K562 (cell line): ENCODE results near the gene EEF2.
A peak's percentile ranks its signal among the peaks of the same experiment; 100 is the strongest.
"Not testable (repeated sequence)": the region's sequence is repeated elsewhere in the genome, so short reads cannot be mapped to it uniquely, and the experiment has no call there.

Experiments
- CREM ChIP-seq: IDR thresholded peaks from 2 replicates; pipeline ENCODE4 v1.6.1; 2014; ENCODE audit warnings: antibody characterized with exemption, low read depth
- CTCF ChIP-seq, 3 experiments: IDR thresholded peaks in 2 of 3; conservative IDR thresholded peaks in 1 of 3; 2 replicates each; pipeline ENCODE4 v1.5.1; 2011 to 2012; ENCODE audit warnings: low read length in 3 of 3, mild to moderate bottlenecking in 3 of 3, control low read depth in 2 of 3, improper control_type of control experiment in 1 of 3, inconsistent platforms in 1 of 3, low read depth in 1 of 3, mixed read lengths in 1 of 3, moderate library complexity in 1 of 3; ENCODE audit not compliant: insufficient read depth in 2 of 3
- HDAC1 ChIP-seq, 2 experiments: fragments of 450-650 bp; IDR thresholded peaks; 2 replicates each; pipeline ENCODE4 v1.6.1; 2016 to 2017; ENCODE audit warnings: inconsistent platforms in 1 of 2, mild to moderate bottlenecking in 1 of 2, moderate library complexity in 1 of 2
- KLF6 ChIP-seq: fragments of 250-450 bp; sonication (Bioruptor Pico); IDR thresholded peaks from 2 replicates; pipeline ENCODE4 v1.4.0; 2020; ENCODE audit warnings: mild to moderate bottlenecking, moderate library complexity, borderline replicate concordance
- MAX ChIP-seq: sonication (generic); formaldehyde crosslinking; IDR thresholded peaks from 2 replicates; pipeline ENCODE4 v1.9.0; 2022; ENCODE audit warnings: mild to moderate bottlenecking, missing genetic modification reagents
- NRF1 ChIP-seq, 2 experiments: fragments of 450-650 bp; IDR thresholded peaks in 1 of 2; conservative IDR thresholded peaks in 1 of 2; 2 replicates each; pipeline ENCODE4 v1.6.1; 2014; ENCODE audit warnings: mild to moderate bottlenecking in 2 of 2
- POLR2A ChIP-seq: fragments of 450-650 bp; conservative IDR thresholded peaks from 2 replicates; pipeline ENCODE4 v1.6.1; 2016
- RAD21 ChIP-seq, 2 experiments: fragments of 250-450 bp in 1 of 2; fragments of 450-650 bp in 1 of 2; sonication (Bioruptor Pico) in 1 of 2; formaldehyde crosslinking in 1 of 2; IDR thresholded peaks in 1 of 2; conservative IDR thresholded peaks in 1 of 2; 2 replicates each; pipeline versions ENCODE4 v1.4.0 to v1.8.0; 2020 to 2022; ENCODE audit warnings: mild to moderate bottlenecking in 2 of 2, moderate library complexity in 1 of 2
- TCF7L2 ChIP-seq: fragments of 150-350 bp; IDR thresholded peaks from 2 replicates; pipeline ENCODE4 v1.6.1; 2016; ENCODE audit warnings: low read depth, mild to moderate bottlenecking, low read length, moderate library complexity
- ZNF589 ChIP-seq: fragments of 200-800 bp; sonication (Bioruptor generic); IDR thresholded peaks from 2 replicates; pipeline ENCODE4 v1.6.1; 2016; ENCODE audit warnings: low read depth, missing genetic modification characterization, missing compliant biosample characterization
- TF ChIP-seq, protein P1 (sequence below): fragments of 250-450 bp; sonication (Bioruptor Pico); IDR thresholded peaks from 2 replicates; pipeline ENCODE4 v1.8.0; 2021; ENCODE audit warnings: moderate library complexity, mild to moderate bottlenecking, inconsistent platforms

- not testable (repeated sequence) for TF ChIP-seq MAX (CRISPR knock-in tag); NRF1 (conservative IDR thresholded peaks at IDR 0.05 in 1 of 2, IDR thresholded peaks at IDR 0.05 in 1 of 2); CTCF (IDR thresholded peaks at IDR 0.05 in 2 of 3, conservative IDR thresholded peaks at IDR 0.05 in 1 of 3; ENCODE audit: insufficient read depth in 2 of 3, low read depth in 1 of 3, low read length in 3 of 3); TCF7L2; CREM; ZNF589 (CRISPR knock-in tag); KLF6 (CRISPR knock-in tag); POLR2A; RAD21 (CRISPR knock-in tag; conservative IDR thresholded peaks at IDR 0.05 in 1 of 2, IDR thresholded peaks at IDR 0.05 in 1 of 2)
- TF ChIP-seq HDAC1 (IDR thresholded peaks at IDR 0.05): peak in 1 of 2 experiments; percentile 84; a peak in 2 of 4 replicates
- TF ChIP-seq, protein P1, sequence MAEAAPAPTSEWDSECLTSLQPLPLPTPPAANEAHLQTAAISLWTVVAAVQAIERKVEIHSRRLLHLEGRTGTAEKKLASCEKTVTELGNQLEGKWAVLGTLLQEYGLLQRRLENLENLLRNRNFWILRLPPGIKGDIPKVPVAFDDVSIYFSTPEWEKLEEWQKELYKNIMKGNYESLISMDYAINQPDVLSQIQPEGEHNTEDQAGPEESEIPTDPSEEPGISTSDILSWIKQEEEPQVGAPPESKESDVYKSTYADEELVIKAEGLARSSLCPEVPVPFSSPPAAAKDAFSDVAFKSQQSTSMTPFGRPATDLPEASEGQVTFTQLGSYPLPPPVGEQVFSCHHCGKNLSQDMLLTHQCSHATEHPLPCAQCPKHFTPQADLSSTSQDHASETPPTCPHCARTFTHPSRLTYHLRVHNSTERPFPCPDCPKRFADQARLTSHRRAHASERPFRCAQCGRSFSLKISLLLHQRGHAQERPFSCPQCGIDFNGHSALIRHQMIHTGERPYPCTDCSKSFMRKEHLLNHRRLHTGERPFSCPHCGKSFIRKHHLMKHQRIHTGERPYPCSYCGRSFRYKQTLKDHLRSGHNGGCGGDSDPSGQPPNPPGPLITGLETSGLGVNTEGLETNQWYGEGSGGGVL (CRISPR knock-in tag): not testable (repeated sequence)
Observed at GRCh38 chr19:3952755-3953276, 32.4 kb downstream of the EEF2 start.
